Smooth muscle cell (in vitro differentiated cells): ENCODE results near the gene PPM1H. TPM values are rescaled to one million over a fixed set of nuclear protein-coding genes. Genes with fewer than 3 reads are reported as not detected.
A peak's percentile ranks its signal among the peaks of the same experiment; 100 is the strongest.

Experiments used
- DNase-seq: peaks from one replicate; lab custom pipeline; 2025; ENCODE audit not compliant: unreplicated experiment; lab: John Stamatoyannopoulos, UW
- H2AFZ ChIP-seq: fragments of 200-600 bp; sonication (generic); 2 replicates; pipeline ENCODE4 v1.6.0; 2016; ENCODE audit warnings: antibody characterized with exemption, low read depth, mild to moderate bottlenecking
- H3F3A ChIP-seq: fragments of 200-600 bp; sonication (generic); 2 replicates; pipeline ENCODE4 v1.6.0; 2017; ENCODE audit warnings: antibody characterized with exemption, low read depth
- H3K27ac ChIP-seq: fragments of 200-600 bp; sonication (generic); 2 replicates; pipeline ENCODE4 v1.5.1; 2016; ENCODE audit warnings: low read depth, mild to moderate bottlenecking
- H3K27me3 ChIP-seq: fragments of 200-600 bp; sonication (generic); 2 replicates; pipeline ENCODE4 v1.6.1; 2016; ENCODE audit warnings: low read depth, mild to moderate bottlenecking
- H3K36me3 ChIP-seq: fragments of 200-600 bp; sonication (generic); 2 replicates; pipeline ENCODE4 v1.5.1; 2016; ENCODE audit warnings: low read depth
- H3K4me1 ChIP-seq: fragments of 200-600 bp; sonication (generic); 2 replicates; pipeline ENCODE4 v1.5.1; 2016; ENCODE audit warnings: low read depth
- H3K4me2 ChIP-seq: fragments of 200-600 bp; sonication (generic); 2 replicates; pipeline ENCODE4 v1.6.0; 2016; ENCODE audit warnings: mild to moderate bottlenecking
- H3K4me3 ChIP-seq: fragments of 200-600 bp; sonication (generic); 2 replicates; pipeline ENCODE4 v1.5.1; 2016; ENCODE audit warnings: mild to moderate bottlenecking
- H3K79me2 ChIP-seq: fragments of 200-600 bp; sonication (generic); 2 replicates; pipeline ENCODE4 v1.6.0; 2016; ENCODE audit warnings: low read depth, mild to moderate bottlenecking
- H3K9ac ChIP-seq: fragments of 200-600 bp; sonication (generic); 2 replicates; pipeline ENCODE4 v1.6.0; 2016; ENCODE audit warnings: low read depth
- H3K9me3 ChIP-seq: fragments of 200-600 bp; sonication (generic); replicated peaks from 2 replicates; pipeline ENCODE4 v1.5.1; 2016; ENCODE audit warnings: low read depth
- H4K20me1 ChIP-seq: fragments of 200-600 bp; sonication (generic); 2 replicates; pipeline ENCODE4 v1.6.0; 2016; ENCODE audit warnings: low read depth
- WGBS: methylation state at CpG from one replicate; pipeline ENCODE4 v1.1.7; 2016; ENCODE audit warnings: low lambda C conversion rate; 5-methylcytosine and 5-hydroxymethylcytosine counted together
- microRNA counts: library from miRNA; unstranded; fragments of <30 nt; microRNA quantifications from one replicate; lab custom pipeline; 2016
- microRNA-seq: library from miRNA; unstranded; fragments of <30 nt; microRNA quantifications from one replicate; pipeline ENCODE4, GENCODE V29; 2016; ENCODE audit warnings: borderline number of aligned reads
- polyA plus RNA-seq: library from polyadenylated mRNA; unstranded; fragments of >200 nt; fragmentation: Nextera tagmentation; extraction: Ambion mirVana; gene quantifications from 2 replicates; pipeline ENCODE4 v1.2.1, GENCODE V29; 2016
- small RNA-seq: library from RNA; depleted of rRNA; stranded (forward); fragments of <200 nt; gene quantifications from one replicate; pipeline ENCODE3, GENCODE V24; 2014
- total RNA-seq: library from RNA; depleted of rRNA; stranded (reverse); fragments of >200 nt; gene quantifications from 2 replicates; pipeline ENCODE4 v1.2.3, GENCODE V29; 2014
- TF ChIP-seq, protein P1 (sequence below): fragments of 200-600 bp; sonication (generic); IDR thresholded peaks from 2 replicates; pipeline ENCODE4 v1.5.1; 2017; ENCODE audit warnings: borderline replicate concordance, mild to moderate bottlenecking, antibody characterized with exemption; ENCODE audit not compliant: insufficient read depth, poor library complexity, severe bottlenecking

PPM1H gene
- total and polyA plus RNA-seq, 2 experiments from 2014 or later: 0.56 to 3.6 TPM

DNA sequence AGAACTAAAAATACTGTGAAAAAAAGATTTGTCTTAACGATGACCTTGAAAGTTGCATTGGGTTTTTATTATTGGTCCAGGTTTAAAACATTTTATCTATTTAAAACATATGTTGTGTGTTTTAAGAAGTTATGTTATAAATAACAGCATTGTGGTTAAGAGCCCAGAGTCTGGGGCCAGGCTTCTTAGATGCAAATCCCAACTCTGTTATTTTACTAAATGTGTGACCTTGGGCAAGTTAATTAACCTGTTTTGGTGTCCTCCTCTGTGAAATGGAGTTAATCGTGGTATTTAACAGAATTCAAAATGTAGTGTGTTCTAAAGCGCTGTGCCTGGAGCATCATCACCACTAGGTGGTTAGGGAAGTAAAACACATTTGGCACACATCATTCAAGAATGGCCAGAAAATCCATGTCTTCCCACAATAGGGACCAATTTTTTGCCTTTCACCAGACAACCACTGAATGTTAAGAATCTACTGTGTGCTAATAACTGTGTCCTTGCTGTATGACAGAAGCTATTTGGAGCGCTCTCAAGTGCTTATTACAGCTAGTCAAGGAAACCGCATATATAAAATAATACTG, 335.0 kb downstream of the PPM1H start:
- Histone ChIP-seq H3K79me2 (peaks cover 17% of the 10 kb centered on the region), H3K36me3 (no peaks in the 10 kb centered on the region), H3K27ac (no peak overlapping the region), H3K4me2 (no peak overlapping the region), H4K20me1 (peaks cover 14% of the 10 kb centered on the region), H3K9me3 (no peaks in the 10 kb centered on the region), H3K27me3 (no peaks in the 10 kb centered on the region), H3K9ac (no peak overlapping the region), H3K4me1 (peaks cover 13% of the 10 kb centered on the region), H3K4me3 (no peak overlapping the region), H3F3A (peaks cover 7% of the 10 kb centered on the region), H2AFZ (no peak overlapping the region)
- TF ChIP-seq, protein P1, sequence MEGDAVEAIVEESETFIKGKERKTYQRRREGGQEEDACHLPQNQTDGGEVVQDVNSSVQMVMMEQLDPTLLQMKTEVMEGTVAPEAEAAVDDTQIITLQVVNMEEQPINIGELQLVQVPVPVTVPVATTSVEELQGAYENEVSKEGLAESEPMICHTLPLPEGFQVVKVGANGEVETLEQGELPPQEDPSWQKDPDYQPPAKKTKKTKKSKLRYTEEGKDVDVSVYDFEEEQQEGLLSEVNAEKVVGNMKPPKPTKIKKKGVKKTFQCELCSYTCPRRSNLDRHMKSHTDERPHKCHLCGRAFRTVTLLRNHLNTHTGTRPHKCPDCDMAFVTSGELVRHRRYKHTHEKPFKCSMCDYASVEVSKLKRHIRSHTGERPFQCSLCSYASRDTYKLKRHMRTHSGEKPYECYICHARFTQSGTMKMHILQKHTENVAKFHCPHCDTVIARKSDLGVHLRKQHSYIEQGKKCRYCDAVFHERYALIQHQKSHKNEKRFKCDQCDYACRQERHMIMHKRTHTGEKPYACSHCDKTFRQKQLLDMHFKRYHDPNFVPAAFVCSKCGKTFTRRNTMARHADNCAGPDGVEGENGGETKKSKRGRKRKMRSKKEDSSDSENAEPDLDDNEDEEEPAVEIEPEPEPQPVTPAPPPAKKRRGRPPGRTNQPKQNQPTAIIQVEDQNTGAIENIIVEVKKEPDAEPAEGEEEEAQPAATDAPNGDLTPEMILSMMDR: peak; percentile 22
- no peak for DNase-seq
- WGBS: 95% methylated on average over 5 of the region's 5 CpGs

DNA sequence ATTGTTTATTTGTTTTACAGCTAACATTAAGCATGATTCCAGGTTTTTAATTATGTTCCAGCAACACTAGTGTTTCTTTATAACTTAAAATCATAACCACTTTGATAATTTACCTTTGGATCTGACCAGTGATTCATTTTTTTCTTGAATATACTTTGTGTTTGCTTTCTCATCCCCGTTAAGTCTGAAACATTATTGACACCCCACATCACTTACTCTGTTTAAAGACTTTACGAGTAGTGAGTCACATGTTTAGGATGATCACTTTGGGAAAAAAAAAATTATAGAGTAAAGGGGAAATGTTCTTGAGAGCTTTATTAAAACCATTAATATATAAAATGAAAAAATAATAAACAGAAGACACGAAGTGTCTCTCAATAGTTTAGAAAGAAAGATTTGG, 336.1 kb downstream of the PPM1H start:
- 56% methylated on average over 3 of the region's 3 CpGs for WGBS
- Histone ChIP-seq H3K27me3 (no peaks in the 10 kb centered on the region), H3K27ac (no peak overlapping the region), H3K79me2 (peaks cover 6% of the 10 kb centered on the region), H3K36me3 (no peaks in the 10 kb centered on the region), H3F3A (peaks cover 7% of the 10 kb centered on the region), H3K9ac (no peak overlapping the region), H3K4me3 (no peak overlapping the region), H2AFZ (no peak overlapping the region), H3K4me2 (no peak overlapping the region), H3K4me1 (peaks cover 8% of the 10 kb centered on the region), H4K20me1 (peaks cover 3% of the 10 kb centered on the region), H3K9me3 (no peaks in the 10 kb centered on the region)
- TF ChIP-seq, protein P1: no peak
- DNase-seq: no peak

DNA sequence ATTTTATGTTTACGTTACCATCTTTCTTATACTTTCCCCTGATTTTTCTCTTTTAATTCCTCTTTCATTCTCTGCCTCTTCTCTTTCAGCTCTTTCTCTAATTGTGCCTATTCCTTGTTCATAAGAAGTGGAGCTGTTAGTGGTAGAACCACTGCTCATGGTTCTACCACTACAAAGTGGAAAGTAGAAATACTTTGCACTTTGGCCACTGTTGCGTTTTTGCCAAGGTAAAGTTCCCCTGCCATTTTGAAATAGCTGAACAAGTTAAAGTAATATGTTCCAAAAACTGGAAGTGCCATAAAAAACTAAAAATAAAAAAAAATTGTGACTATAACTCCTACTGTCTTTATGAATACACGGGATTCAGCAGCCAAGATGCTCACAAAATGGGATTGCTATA, 337.7 kb downstream of the PPM1H start:
- H3K36me3 ChIP-seq: peaks cover 7% of the 10 kb centered on the region
- peaks cover 6% of the 10 kb centered on the region for H3F3A ChIP-seq
- H3K9ac ChIP-seq: no peak overlapping the region
- no peaks in the 10 kb centered on the region for H4K20me1 ChIP-seq
- H3K27ac ChIP-seq: no peak overlapping the region
- TF ChIP-seq, protein P1: no peak
- H3K4me3 ChIP-seq: no peak overlapping the region
- H3K4me2 ChIP-seq: no peak overlapping the region
- no peaks in the 10 kb centered on the region for H3K27me3 ChIP-seq
- no peak for DNase-seq
- H2AFZ ChIP-seq: no peak overlapping the region
- peaks cover 7% of the 10 kb centered on the region for H3K4me1 ChIP-seq
- H3K79me2 ChIP-seq: no peaks in the 10 kb centered on the region
- 98% methylated on average over 3 of the region's 3 CpGs for WGBS
- no peaks in the 10 kb centered on the region for H3K9me3 ChIP-seq

MicroRNAs within 50 kb of the gene (microRNA counts, 767-probe panel; counts per million panel counts)
- 183 counts per million for microRNA hsa-let-7i-5p (lab: Ali Mortazavi, UCI)

Small RNA genes within 50 kb of the gene (microRNA-seq; reads per million reads assigned to microRNA genes)
- gene MIRLET7I: 995 reads per million, percentile 80 among the genes with 10 or more reads in this experiment

Small RNA genes within 50 kb of the gene (small RNA-seq; reads per million reads assigned to genes)
- 7.0 reads per million, percentile 71 among the genes with 10 or more reads in this experiment for gene MIRLET7I
- not detected for gene RF00019
- gene RNU1-83P: not detected

Other genes with a start within 250 kb of the PPM1H start
- gene AVPR1A, start 216.1 kb upstream of the PPM1H start, total RNA-seq: not detected in 2 replicates
- gene AVPR1A, start 216.1 kb upstream of the PPM1H start, polyA plus RNA-seq: not detected in 2 replicates